ENCODE results near the gene PLVAP.
"Not testable (repeated sequence)": the region's sequence is repeated elsewhere in the genome, so short reads cannot be mapped to it uniquely, and the experiment has no call there.

Gene PLVAP

GRCh38 chr19:17398902-17399527, 21.9 kb upstream of the PLVAP start:
- DNase-seq: no peak

GRCh38 chr19:17394891-17395415, 17.8 kb upstream of the PLVAP start:
- DNase-seq: peak; percentile 52

DNA sequence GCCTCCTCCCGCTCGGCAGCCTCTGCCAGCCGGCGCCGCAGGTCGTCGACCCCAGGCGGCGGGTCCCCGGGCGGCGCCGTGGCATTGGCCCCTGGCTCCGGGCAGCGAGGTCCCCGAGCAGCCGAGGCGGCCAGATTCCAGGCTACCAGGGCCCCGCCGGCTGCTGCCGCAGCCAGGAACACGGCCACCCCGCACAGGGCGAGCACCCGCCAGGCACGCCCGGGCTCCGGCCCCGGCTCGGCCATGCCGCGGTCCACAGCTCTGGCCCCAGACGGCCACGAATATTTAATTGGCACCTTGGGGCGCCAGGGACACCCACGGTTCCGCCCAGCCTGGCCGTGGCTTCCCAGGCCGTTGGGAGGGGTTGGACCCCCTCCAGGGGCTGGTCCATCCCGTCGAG, 16.8 kb upstream of the PLVAP start, which contains the start of gene CCDC194:
TSS of gene CCDC194 (minus strand) at position 283 of the 400 bp plus-strand sequence. CDS start at position 245, 38 bp downstream.
- DNase-seq: no peak

- DNase-seq: no peak
Measured at GRCh38 chr19:17393002-17393401, 15.9 kb upstream of the PLVAP start.

- no peak for DNase-seq
Measured at GRCh38 chr19:17391371-17392151, 14.4 kb upstream of the PLVAP start.

DNA sequence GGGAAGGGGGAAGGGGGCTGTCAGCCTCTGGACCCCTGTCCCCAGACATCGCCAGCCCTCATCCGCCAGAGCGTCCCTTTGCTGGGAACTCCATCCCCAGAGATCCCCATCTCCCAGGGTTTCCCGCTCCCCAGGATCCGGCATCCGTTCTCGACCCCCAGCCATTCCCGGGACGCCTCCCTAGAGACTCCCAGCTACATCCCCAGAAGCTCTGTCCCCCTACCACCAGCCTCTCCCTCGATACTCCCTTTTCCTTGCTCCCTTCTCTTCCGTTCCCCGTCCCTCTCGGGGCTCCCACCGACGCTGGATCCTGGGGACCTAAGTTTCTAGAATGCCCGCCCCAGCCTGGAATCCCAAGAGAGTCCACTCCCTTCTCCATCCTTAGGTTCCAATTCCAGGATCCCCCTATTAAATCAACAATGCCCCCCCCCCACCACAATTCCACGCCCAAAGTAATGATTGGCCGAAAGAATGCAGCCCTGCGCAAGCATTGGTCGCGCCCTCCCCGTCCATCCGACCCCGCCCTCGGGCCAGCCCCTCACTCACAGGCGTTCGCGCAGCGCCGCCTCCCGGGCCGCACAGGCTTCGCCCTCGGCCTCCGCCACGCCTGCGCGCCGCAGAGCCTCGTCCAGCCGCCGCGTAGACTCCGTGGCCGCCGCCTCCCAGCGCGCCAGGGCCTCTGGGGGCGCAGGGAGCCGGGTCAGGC, 13.7 kb upstream of the PLVAP start:
- peak; percentile 84 for DNase-seq

- no peak for DNase-seq
Measured at GRCh38 chr19:17389957-17390664, 13.0 kb upstream of the PLVAP start.

DNA sequence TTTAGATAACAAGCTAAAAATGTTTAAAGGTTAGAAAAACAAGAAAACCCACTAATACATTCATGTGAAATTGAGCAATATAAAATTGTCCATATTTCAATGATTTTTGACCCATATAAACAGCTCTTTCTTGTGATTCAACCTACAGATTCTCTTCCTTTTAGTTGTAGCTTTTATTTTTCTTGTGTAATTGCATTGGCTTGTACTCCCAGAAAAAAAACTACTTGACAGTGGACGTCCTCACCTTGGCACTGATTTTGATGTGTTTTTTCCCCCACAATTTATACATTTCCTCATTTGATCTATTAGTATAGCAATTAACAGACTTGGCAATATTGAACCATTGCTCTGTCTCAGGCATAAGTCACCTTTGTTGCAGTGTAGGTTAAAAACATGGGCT, 12.1 kb upstream of the PLVAP start:
- no peak for DNase-seq

GRCh38 chr19:17385878-17386611, 8.9 kb upstream of the PLVAP start:
- peak; percentile 36 for DNase-seq

DNA sequence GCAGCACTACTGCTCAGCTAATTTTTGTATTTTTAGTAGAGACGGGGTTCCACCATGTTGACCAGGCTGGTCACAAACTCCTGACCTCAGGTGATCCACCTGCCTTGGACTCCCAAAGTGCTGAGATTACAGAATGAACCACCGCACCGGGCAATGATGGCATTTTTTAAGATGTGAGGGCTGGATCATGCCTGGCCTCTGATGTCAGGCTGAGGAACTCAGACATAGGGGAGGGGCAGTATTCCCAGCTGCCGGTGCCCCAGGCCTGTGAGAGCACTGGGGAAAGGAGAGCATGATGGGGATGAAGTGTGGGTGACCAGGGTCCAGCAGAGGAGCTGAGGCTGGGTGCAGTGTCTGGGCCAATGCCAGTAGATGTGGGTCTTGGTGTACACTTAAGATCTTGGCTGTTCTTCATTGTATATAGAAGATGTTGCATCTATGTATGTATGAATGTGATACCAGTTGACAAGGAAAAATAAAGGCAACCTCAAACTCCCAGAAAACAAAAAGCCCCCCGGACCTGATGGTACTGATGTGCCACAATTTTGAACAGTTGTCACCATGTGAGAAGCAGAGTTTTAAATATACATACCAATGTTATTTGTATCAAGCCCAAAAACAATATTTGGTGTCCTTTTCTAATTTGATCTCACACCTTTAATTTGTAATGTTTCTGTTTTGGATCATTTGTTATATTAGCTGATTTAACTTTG, 3.4 kb upstream of the PLVAP start:
- DNase-seq: no peak

GRCh38 chr19:17379221-17379631, 2.1 kb upstream of the PLVAP start:
- no peak for DNase-seq

DNA sequence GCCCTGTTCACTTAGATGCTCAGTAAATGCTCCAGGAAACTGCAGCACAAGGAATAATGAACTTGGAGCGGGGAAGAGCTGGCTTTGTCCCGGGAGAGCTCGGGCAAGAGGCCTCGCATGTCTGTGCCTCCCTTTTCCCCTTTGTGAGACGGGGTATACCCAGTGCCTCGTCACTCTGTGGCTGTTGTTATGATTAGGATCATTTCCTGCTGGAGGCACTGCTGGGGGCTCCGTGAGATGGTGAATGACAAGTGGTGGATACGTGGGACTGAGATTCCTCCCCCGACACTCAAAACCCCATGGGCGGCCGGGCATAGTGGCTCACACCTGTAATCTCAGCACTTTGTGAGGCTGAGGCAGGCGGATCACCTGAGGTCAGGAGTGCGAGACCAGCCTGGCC, 1.1 kb upstream of the PLVAP start:
- no peak for DNase-seq

- no peak for DNase-seq
Measured at GRCh38 chr19:17370026-17370587, 7.0 kb downstream of the PLVAP start.

DNA sequence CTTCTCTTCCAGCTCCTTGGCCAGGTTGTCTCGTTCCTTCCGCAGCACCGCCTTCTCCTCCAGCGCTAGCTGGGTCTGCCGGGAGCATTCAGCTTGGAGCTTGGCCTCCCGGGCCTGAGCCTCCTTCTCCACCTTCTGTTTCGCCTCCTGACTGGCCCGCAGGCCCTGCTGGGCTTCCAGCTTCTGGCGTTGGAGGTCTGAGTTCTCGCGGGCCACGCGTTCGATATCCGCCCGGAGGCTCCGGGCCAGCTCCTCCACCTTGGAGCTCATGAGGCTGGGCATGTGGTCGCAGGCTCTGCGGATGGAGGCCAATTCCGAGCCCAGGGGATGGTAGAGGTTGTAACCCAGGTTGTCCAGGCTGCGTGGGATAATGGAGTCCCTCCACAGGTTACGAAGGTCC, 11.8 kb downstream of the PLVAP start:
- DNase-seq: no peak

DNA sequence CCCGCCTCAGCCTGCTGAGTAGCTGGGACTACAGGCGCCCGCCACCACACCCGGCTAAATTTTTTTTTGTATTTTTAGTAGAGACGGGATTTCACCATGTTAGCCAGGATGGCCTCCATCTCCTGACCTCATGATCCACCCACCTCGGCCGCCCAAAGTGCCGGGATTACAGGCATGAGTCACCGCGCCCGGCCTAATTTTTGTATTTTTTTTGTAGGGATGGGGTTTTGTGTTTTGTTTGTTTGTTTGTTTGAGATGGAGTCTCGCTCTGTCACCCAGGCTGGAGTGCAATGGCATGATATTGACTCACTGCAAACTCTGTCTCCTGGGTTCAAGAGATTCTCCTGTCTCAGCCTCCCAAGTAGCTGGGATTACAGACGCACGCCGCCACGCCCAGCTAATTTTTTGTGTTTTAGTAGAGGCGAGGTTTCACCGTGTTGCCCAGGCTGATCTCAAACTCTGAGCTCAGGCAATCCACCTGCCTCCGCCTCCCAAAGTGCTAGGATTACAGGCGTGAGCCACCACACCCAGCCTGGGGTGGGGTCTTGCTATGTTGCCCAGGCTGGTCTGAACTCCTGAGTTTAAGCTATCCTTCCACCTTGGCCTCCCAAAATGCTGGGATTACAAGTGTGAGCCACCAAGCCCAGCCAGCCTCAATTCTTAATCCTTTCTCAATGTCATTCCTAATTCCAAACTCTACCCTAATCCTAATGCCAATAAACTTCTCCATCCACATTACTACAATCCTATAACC, 13.1 kb downstream of the PLVAP start:
- not testable (repeated sequence) for DNase-seq

- no peak for DNase-seq
Measured at GRCh38 chr19:17359905-17360800, 17.0 kb downstream of the PLVAP start.

GRCh38 chr19:17358395-17358794, 18.7 kb downstream of the PLVAP start:
- DNase-seq: no peak

GRCh38 chr19:17357724-17358123, 19.4 kb downstream of the PLVAP start:
- DNase-seq: no peak

DNA sequence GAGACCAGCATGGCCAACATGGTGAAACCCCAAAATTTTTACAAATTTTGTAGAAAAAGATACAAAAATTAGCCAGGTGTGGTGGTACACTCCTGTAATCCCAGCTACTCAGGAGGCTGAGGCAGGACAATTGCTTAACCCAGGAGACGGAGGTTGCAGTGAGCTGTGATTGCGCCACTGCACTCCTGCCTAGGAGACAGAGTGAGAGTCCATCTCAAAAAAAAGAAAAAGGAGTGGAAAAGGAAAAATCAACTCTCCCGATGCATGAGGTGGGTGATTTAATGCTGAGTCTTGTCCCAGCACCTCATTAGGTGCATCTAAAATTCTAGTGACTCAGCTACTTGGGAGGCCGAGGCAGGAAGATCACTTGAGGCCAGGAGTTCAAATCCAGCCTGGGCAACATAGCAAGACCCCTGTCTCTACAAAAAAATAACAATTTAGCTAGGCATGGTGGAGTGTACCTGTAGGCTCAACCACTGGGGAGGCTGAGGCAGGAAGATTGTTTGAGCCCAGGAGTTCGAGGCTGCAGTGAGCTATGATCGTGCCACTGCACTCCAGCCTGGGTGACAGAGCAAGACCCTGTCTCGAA, 20.0 kb downstream of the PLVAP start:
- DNase-seq: no peak

Data from activated effector memory CD4-positive, alpha-beta T cell treated with Interleukin-2 at 50 U/mL for 16 hours (primary cell).